Measurements from ENCODE around the gene CHD2. TPM values are rescaled to one million over a fixed set of nuclear protein-coding genes. Genes with fewer than 3 reads are reported as not detected.

The CHD2 gene
- total RNA-seq, 1 experiment from 2014 or later, result 101 TPM

- TF ChIP-seq, protein P1, sequence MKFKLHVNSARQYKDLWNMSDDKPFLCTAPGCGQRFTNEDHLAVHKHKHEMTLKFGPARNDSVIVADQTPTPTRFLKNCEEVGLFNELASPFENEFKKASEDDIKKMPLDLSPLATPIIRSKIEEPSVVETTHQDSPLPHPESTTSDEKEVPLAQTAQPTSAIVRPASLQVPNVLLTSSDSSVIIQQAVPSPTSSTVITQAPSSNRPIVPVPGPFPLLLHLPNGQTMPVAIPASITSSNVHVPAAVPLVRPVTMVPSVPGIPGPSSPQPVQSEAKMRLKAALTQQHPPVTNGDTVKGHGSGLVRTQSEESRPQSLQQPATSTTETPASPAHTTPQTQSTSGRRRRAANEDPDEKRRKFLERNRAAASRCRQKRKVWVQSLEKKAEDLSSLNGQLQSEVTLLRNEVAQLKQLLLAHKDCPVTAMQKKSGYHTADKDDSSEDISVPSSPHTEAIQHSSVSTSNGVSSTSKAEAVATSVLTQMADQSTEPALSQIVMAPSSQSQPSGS (CRISPR knock-in tag; IDR thresholded peaks at IDR 0.05; ENCODE audit: borderline replicate concordance, low read depth), result no peak
- TF ChIP-seq ZNF138 (CRISPR knock-in tag; conservative IDR thresholded peaks at IDR 0.05) (no peak), SMAD3 (CRISPR knock-in tag; IDR thresholded peaks at IDR 0.05; ENCODE audit: borderline replicate concordance) (no peak), CREM (CRISPR knock-in tag; IDR thresholded peaks at IDR 0.05) (no peak), ZNF423 (CRISPR knock-in tag; IDR thresholded peaks at IDR 0.05) (no peak), ZBTB21 (CRISPR knock-in tag; IDR thresholded peaks at IDR 0.05; ENCODE audit: borderline replicate concordance) (no peak), NFYB (CRISPR knock-in tag; conservative IDR thresholded peaks at IDR 0.05; ENCODE audit: low read depth) (peak; percentile 91), CBFB (CRISPR knock-in tag; IDR thresholded peaks at IDR 0.05; ENCODE audit: low read depth) (no peak), GTF2I (CRISPR knock-in tag; conservative IDR thresholded peaks at IDR 0.05) (no peak), ETV6 (CRISPR knock-in tag; IDR thresholded peaks at IDR 0.05) (no peak), RELA (CRISPR knock-in tag; IDR thresholded peaks at IDR 0.05; ENCODE audit: borderline replicate concordance) (no peak), SP1 (CRISPR knock-in tag; conservative IDR thresholded peaks at IDR 0.05) (peak; percentile 84), ZNF121 (CRISPR knock-in tag; IDR thresholded peaks at IDR 0.05) (no peak), MXD4 (CRISPR knock-in tag; IDR thresholded peaks at IDR 0.05; ENCODE audit: borderline replicate concordance) (no peak), ESRRA (CRISPR knock-in tag; IDR thresholded peaks at IDR 0.05; ENCODE audit: borderline replicate concordance) (no peak), FOXJ3 (CRISPR knock-in tag; IDR thresholded peaks at IDR 0.05; ENCODE audit: borderline replicate concordance) (no peak), HMGA2 (CRISPR knock-in tag; IDR thresholded peaks at IDR 0.05) (no peak), FOXP1 (CRISPR knock-in tag; IDR thresholded peaks at IDR 0.05; ENCODE audit: borderline replicate concordance) (no peak), GRHL2 (CRISPR knock-in tag; IDR thresholded peaks at IDR 0.05; ENCODE audit: insufficient replicate concordance, severe bottlenecking) (no peak), MLX (CRISPR knock-in tag; IDR thresholded peaks at IDR 0.05) (no peak)
- TF ChIP-seq, protein P2, sequence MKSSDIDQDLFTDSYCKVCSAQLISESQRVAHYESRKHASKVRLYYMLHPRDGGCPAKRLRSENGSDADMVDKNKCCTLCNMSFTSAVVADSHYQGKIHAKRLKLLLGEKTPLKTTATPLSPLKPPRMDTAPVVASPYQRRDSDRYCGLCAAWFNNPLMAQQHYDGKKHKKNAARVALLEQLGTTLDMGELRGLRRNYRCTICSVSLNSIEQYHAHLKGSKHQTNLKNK (CRISPR knock-in tag; IDR thresholded peaks at IDR 0.05), result no peak
- TF ChIP-seq, protein P3, sequence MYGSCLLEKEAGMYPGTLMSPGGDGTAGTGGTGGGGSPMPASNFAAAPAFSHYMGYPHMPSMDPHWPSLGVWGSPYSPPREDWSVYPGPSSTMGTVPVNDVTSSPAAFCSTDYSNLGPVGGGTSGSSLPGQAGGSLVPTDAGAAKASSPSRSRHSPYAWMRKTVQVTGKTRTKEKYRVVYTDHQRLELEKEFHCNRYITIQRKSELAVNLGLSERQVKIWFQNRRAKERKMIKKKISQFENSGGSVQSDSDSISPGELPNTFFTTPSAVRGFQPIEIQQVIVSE (CRISPR knock-in tag; IDR thresholded peaks at IDR 0.05; ENCODE audit: borderline replicate concordance), result no peak
- TF ChIP-seq, protein P4, sequence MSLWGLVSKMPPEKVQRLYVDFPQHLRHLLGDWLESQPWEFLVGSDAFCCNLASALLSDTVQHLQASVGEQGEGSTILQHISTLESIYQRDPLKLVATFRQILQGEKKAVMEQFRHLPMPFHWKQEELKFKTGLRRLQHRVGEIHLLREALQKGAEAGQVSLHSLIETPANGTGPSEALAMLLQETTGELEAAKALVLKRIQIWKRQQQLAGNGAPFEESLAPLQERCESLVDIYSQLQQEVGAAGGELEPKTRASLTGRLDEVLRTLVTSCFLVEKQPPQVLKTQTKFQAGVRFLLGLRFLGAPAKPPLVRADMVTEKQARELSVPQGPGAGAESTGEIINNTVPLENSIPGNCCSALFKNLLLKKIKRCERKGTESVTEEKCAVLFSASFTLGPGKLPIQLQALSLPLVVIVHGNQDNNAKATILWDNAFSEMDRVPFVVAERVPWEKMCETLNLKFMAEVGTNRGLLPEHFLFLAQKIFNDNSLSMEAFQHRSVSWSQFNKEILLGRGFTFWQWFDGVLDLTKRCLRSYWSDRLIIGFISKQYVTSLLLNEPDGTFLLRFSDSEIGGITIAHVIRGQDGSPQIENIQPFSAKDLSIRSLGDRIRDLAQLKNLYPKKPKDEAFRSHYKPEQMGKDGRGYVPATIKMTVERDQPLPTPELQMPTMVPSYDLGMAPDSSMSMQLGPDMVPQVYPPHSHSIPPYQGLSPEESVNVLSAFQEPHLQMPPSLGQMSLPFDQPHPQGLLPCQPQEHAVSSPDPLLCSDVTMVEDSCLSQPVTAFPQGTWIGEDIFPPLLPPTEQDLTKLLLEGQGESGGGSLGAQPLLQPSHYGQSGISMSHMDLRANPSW (CRISPR knock-in tag; conservative IDR thresholded peaks at IDR 0.05; ENCODE audit: low read depth), result no peak
- TF ChIP-seq, protein P5, sequence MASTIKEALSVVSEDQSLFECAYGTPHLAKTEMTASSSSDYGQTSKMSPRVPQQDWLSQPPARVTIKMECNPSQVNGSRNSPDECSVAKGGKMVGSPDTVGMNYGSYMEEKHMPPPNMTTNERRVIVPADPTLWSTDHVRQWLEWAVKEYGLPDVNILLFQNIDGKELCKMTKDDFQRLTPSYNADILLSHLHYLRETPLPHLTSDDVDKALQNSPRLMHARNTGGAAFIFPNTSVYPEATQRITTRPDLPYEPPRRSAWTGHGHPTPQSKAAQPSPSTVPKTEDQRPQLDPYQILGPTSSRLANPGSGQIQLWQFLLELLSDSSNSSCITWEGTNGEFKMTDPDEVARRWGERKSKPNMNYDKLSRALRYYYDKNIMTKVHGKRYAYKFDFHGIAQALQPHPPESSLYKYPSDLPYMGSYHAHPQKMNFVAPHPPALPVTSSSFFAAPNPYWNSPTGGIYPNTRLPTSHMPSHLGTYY (CRISPR knock-in tag; IDR thresholded peaks at IDR 0.05), result no peak
- TF ChIP-seq, protein P6, sequence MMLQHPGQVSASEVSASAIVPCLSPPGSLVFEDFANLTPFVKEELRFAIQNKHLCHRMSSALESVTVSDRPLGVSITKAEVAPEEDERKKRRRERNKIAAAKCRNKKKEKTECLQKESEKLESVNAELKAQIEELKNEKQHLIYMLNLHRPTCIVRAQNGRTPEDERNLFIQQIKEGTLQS (CRISPR knock-in tag; conservative IDR thresholded peaks at IDR 0.05), result no peak
Measured at GRCh38 chr15:92881802-92882696, 18.1 kb upstream of the CHD2 start (continued).

Measured in WTC11 (cell line).